Femur (tissue), 1 donor: ENCODE data around the gene CX3CL1.
"Not testable (repeated sequence)": the region's sequence is repeated elsewhere in the genome, so short reads cannot be mapped to it uniquely, and the experiment has no call there.

Source experiments
- DNase-seq: peaks from one replicate; pipeline ENCODE4 v3.0.0-alpha.2; 2017

Gene CX3CL1

DNA sequence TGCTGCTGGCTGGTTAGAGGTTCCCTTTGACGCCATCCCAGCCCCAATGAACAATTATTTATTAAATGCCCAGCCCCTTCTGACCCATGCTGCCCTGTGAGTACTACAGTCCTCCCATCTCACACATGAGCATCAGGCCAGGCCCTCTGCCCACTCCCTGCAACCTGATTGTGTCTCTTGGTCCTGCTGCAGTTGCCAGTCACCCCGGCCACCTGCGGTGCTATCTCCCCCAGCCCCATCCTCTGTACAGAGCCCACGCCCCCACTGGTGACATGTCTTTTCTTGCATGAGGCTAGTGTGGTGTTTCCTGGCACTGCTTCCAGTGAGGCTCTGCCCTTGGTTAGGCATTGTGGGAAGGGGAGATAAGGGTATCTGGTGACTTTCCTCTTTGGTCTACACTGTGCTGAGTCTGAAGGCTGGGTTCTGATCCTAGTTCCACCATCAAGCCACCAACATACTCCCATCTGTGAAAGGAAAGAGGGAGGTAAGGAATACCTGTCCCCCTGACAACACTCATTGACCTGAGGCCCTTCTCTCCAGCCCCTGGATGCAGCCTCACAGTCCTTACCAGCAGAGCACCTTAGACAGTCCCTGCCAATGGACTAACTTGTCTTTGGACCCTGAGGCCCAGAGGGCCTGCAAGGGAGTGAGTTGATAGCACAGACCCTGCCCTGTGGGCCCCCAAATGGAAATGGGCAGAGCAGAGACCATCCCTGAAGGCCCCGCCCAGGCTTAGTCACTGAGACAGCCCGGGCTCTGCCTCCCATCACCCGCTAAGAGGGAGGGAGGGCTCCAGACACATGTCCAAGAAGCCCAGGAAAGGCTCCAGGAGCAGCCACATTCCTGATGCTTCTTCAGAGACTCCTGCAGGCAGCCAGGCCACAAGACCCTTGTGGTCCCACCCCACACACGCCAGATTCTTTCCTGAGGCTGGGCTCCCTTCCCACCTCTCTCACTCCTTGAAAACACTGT is 11.3 kb downstream of the CX3CL1 start:
- peak; percentile 51 for DNase-seq

DNA sequence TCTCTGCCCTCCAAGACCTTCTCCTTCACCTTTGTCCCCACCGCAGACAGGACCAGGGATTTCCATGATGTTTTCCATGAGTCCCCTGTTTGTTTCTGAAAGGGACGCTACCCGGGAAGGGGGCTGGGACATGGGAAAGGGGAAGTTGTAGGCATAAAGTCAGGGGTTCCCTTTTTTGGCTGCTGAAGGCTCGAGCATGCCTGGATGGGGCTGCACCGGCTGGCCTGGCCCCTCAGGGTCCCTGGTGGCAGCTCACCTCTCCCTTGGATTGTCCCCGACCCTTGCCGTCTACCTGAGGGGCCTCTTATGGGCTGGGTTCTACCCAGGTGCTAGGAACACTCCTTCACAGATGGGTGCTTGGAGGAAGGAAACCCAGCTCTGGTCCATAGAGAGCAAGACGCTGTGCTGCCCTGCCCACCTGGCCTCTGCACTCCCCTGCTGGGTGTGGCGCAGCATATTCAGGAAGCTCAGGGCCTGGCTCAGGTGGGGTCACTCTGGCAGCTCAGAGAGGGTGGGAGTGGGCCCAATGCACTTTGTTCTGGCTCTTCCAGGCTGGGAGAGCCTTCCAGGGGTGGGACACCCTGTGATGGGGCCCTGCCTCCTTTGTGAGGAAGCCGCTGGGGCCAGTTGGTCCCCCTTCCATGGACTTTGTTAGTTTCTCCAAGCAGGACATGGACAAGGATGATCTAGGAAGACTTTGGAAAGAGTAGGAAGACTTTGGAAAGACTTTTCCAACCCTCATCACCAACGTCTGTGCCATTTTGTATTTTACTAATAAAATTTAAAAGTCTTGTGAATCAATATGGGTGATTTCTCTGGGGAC is 12.2 kb downstream of the CX3CL1 start:
- no peak for DNase-seq

GRCh38 chr16:57385083-57385482 is 12.8 kb downstream of the CX3CL1 start:
- DNase-seq = no peak

- DNase-seq = peak; percentile 45
Observed at GRCh38 chr16:57386381-57386951, 14.2 kb downstream of the CX3CL1 start.

DNA sequence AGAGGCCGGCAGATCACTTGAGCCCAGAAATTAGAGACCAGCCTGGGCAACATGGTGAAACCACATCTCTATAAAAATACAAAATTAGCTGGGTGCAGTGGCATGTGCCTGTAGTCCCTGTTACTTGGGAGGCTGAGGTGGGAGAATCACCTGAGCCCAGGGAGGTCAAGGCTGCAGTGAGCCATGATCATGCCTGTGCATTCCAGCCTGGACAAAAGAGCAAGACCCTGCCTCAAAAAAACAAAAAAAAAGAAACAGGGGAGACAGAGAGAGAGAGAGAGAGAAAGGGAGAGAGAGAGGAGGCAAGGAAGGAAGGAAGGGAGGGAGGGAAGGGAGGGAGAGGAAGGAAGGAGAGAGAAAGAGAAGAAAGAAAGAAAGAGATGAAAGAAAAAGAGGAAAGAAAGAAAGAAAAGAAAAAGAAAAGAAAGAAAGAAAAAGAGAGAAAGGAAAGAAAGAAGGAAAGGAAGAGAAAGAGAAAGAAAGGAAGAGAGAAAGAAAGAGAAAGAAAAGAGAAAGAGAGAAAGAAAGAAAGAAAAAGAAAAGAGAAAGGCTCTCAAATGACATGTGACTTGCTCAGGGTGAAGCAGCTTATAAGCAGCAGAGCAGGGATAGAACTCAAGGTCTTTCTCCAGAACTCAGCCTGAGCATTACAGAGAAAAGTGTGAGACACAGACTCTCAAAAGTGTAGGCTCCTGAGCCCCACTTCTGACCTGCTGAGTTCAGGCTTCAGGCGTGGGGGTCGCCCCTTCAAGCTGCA is 15.5 kb downstream of the CX3CL1 start:
- DNase-seq = no peak

DNA sequence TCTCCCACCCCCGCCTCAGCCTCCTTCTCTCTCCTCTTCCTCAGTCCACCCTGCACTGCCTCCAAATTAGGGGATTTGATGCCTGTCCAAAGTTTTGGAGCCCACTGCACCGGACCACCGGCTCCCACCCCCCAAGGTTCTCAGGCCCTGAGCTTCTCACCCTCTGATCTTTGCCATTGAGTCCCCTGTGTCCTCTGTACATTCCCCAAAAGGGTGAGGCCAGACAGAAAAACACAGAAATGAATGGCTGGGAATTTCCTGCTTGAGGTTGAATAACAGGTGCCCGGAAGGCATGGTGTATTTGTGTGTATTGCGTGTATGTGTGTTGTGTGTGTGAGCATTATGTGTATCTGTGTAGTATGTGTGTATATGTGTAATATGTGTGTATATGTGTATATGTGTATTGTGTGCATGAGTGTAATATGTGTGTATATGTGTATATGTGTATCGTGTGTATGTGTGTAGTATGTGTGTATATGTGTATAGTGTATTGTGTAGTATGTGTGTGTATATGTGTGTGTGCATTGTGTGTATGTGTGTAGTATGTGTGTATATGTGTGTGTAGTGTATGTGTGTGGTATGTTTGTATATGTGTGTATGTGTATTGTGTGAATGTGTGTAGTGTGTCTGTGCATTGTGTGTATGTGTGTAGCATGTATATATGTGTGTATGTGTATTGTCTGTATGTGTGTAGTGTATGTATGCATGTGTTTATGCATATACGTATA is 16.2 kb downstream of the CX3CL1 start:
- DNase-seq = no peak

GRCh38 chr16:57389087-57389468 is 16.8 kb downstream of the CX3CL1 start:
- DNase-seq = no peak

DNA sequence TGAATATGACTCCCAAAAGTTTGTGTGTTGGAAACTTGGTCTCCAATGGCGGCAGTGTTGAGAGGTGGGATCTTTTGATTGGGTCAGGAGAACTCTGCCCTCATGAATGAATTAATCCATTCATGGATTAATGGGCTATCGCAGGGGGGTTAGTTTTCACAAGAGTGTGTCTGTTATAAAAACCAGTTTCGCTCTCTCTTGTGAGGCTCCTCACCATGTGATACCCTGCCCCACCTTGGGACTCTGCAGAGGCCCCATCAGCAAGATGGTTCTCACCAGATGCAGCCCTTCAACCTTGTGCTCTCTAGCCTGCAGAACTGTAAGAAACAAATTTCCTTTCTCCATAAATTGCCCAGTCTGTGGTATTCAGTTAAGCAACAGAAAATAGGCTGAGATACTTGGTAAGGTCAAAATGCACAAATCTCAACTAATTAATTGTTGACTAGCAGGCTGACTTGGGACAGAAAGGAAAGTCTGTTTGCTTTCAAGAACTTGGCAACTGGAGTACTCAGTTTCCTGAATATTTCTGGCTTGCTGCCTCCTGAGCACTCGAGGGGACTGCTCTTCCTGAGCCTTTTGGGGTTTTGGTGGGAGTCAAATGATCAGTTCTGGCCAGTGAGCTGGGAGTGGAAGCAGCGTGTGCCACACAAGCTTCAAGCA is 18.5 kb downstream of the CX3CL1 start:
- no peak for DNase-seq

DNA sequence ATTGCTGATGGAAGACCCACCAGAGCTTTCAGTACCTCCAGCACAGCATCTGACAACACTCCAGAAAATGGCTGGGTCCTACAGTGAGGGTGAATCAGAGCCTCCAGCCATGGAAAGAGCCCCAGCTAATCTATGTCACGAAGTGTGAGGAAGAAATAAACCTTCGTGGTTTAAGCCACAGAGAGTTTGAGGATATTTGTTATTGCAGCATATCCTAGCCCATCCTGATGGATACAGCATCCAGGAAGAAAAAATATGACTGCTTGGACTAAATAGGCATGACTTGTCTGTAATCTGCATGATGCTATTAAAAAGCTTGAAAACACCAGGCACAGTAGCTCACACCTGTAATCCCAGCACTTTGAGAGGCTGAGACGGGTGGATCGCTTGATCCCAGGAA is 19.0 kb downstream of the CX3CL1 start:
- DNase-seq = no peak

DNA sequence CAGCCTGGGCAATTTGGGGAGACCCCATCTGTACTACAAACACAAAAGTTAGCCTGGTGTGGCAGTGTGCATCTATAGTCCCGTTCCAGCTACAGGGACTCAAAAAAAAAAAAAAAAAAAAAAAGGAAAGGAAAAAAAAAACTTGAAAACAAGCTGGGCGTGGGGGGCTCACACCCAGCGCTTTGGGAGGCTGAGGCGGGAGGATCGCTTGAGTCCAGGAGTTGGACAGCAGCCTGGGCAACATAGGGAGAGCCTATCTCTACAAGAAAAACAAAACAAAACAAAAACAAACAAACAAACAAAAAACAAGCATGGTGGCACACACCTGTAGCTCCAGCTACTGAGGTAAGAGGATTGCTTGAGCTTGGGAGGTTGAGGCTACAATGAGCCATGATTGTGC is 19.4 kb downstream of the CX3CL1 start:
- DNase-seq = no peak

DNA sequence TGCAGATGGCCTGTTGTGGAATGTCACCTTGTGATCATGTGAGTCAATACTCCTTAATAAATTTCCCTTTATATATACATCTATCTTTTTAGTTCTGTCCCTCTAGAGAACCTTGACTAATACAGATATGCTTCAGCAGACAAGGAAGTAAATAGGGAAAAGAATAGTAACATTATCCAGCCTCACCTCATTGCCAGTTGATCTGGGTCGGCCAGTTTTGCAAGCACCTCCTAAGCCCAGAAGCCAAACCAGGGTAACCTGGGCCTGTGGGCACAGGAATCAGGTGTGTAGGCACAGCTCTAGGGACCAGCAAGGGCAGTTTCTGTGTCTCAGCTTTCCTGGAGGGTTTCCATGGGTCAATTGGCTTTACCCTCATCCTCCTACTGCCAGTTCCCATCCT is 20.4 kb downstream of the CX3CL1 start:
- DNase-seq = no peak

DNA sequence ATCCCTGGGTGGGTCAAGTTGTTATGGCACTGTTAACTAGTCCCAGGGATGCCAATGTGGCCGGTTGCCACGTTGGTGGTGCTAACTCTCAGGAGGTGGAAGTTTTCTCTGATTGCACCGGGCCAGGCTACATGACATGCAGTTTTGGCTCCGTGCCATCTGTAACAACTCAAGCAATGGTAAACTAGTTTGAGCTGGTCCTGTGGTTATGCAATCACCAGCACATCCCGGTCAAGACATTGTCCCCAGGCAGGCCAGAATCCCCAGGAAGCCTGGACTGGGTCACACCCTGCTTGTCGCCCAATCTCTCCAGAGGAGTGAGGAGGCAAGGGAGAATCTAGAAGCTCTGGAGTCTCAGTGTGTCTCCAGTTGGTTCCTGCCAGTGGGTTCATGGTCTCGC is 22.2 kb downstream of the CX3CL1 start:
- no peak for DNase-seq

DNA sequence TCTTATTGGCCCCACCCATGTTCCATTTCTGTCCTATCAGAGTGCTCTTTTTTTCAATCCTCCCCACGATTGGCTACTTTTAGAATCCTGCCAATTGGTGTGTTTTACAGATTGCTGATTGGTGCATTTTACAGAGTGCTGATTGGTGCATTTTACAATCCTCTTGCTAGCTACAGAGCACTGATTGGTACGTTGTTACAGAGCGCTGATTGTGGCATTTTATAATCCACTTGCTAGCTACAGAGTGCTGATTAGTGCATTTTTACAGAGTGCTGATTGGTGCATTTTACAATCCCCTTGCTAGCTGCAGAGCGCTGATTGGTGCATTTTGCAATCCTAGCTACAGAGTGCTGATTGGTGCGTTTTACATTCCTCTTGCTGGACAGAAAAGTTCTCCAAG is 22.7 kb downstream of the CX3CL1 start:
- DNase-seq = no peak

DNA sequence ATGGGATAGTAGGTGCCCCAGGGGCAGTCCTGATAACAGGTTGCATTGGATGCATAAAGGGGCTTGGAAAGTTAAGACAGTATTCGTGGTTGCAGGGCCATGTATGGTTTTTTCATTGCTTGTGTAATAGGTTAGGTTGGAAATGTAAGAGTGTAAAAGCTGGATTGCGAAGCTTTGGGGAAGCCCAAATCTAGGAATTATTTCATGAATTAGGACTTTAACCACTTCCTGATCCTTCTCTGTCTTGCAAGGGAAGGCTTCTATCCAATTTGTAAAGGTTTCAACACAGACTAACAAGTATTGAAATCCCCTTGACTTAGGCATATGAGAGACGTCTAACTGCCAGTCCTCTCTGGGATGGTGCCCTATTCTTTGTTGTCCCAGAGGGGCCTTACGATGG is 24.5 kb downstream of the CX3CL1 start:
- no peak for DNase-seq

DNA sequence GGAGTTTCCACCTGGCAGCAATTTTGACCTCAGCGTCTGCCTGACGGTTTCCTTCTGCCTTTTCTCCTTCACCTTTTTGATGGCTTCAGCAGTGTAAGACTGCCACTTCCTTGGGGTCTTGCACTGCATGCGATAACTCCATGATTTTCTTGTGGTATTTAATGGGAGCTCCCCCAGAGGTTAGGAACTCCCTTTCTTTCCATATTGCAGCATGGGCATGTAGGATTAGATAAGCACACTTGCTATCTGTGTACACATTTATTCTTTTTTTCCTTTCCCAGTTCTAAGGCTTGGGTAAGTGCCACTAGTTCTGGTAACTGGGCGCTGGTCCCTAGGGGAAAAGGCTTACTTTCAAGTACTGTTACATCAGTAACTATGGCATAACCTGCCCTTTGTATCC is 25.2 kb downstream of the CX3CL1 start:
- not testable (repeated sequence) for DNase-seq

DNA sequence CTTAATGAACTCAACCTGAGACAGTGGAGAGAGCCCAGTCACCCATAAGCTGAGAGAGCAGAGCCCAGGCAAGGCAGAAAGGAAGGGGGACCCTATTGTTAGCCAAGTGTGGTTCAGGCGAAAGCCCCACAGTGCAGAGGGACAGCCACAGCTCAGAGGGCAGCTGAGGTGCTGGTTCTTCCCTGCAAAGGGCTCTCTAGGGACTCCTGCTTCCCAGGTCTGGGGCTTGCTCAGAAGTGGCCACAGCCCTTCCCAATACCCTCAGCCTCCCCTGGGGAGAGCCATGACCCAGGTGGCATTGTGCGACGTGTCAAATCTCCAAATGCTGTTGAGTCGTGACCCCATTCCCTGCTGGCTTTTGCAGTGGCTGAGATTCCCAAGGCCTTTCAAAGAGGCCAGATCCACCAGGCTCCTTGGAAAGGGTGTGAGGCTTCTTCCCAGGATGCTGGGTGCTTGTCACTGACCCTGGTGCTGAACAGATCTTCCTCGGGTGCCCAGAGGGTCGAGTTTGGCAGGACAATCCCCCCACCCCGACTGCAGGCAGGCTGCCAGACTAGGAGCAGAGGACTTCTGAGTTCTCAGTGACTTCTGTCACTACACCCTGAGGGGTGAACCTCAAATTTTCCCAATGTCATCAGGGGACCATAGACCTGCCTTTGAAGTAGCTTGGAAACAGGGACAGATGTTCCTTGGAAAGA is 29.8 kb downstream of the CX3CL1 start:
- no peak for DNase-seq

GRCh38 chr16:57403965-57404817 is 31.9 kb downstream of the CX3CL1 start, which contains the start of gene CCL17:
CCL17 (plus strand) TSS chr16:57404767; CDS start chr16:57413933, 9,166 bp downstream.
- no peak for DNase-seq

GRCh38 chr16:57405097-57405496 is 32.8 kb downstream of the CX3CL1 start:
- DNase-seq = no peak

- DNase-seq = no peak
Observed at GRCh38 chr16:57406881-57407280, 34.6 kb downstream of the CX3CL1 start.
